Lung (tissue), 12 donors: ENCODE measurements around the gene NCOR2. TPM values are rescaled to one million over a fixed set of nuclear protein-coding genes. Genes with fewer than 3 reads are reported as not detected.

Source experiments
- ATAC-seq: fragments of 200-7000 bp; cut with Tn5 transposase; one replicate; pipeline ENCODE4 v1.9.1; 2020; ENCODE audit warnings: moderate number of reproducible peaks; ENCODE audit not compliant: insufficient read depth, low FRiP score
- DNase-seq, 3 donors: peaks; one replicate each; pipeline ENCODE4 v3.0.0-alpha.2; 2013 to 2017
- H3K27ac ChIP-seq, 2 donors: one replicate each; pipeline ENCODE4 v1.5.1; 2013; ENCODE audit warnings: mild to moderate bottlenecking in 2 of 2, moderate library complexity in 2 of 2, control low read depth in 1 of 2, inconsistent platforms in 1 of 2, low read depth in 1 of 2, low read length in 1 of 2
- H3K27me3 ChIP-seq, 3 donors: one replicate each; pipeline ENCODE4 v1.5.1; 2013; ENCODE audit warnings: low read length in 2 of 3; ENCODE audit not compliant: control insufficient read depth in 3 of 3, insufficient read depth in 3 of 3
- H3K36me3 ChIP-seq, 4 donors: one replicate each; pipeline ENCODE4 v1.5.1; 2013; ENCODE audit warnings: low read length in 4 of 4, mild to moderate bottlenecking in 1 of 4, moderate library complexity in 1 of 4; ENCODE audit not compliant: control insufficient read depth in 4 of 4, insufficient read depth in 4 of 4
- H3K4me1 ChIP-seq, 5 donors: one replicate each; pipeline ENCODE4 v1.5.1; 2013; ENCODE audit warnings: low read length in 5 of 5, mild to moderate bottlenecking in 2 of 5, moderate library complexity in 1 of 5; ENCODE audit not compliant: control insufficient read depth in 5 of 5, insufficient read depth in 5 of 5
- H3K4me3 ChIP-seq: one replicate; pipeline ENCODE4 v1.5.1; 2013; ENCODE audit warnings: mild to moderate bottlenecking, control low read depth, moderate library complexity
- H3K9ac ChIP-seq, 2 donors: one replicate each; pipeline ENCODE4 v1.5.1; 2013; ENCODE audit warnings: low read length in 2 of 2, control low read depth in 1 of 2; ENCODE audit not compliant: insufficient read depth in 1 of 2
- H3K9me3 ChIP-seq, 4 donors: one replicate each; pipeline ENCODE4 v1.5.1; 2013; ENCODE audit warnings: low read length in 3 of 4, mild to moderate bottlenecking in 1 of 4, moderate library complexity in 1 of 4; ENCODE audit not compliant: control insufficient read depth in 4 of 4, insufficient read depth in 3 of 4
- CTCF ChIP-seq: IDR thresholded peaks from 2 replicates; pipeline ENCODE4 v1.5.1; 2012; ENCODE audit warnings: mild to moderate bottlenecking; ENCODE audit errors: control extremely low read depth, extremely low read depth
- WGBS, 2 donors: extraction: QIAGEN DNeasy Blood & Tissue Kit; methylation state at CpG; one replicate each; pipeline ENCODE4 v1.1.7; 2013; 5-methylcytosine and 5-hydroxymethylcytosine counted together
- polyA plus RNA-seq, 2 donors: library from polyadenylated mRNA; stranded (reverse); fragments of 200-250 nt; gene quantifications; one replicate each; pipeline ENCODE4 v1.2.1, GENCODE V29; 2013
- total RNA-seq, 2 donors: library from RNA; depleted of rRNA in 1 of 2; stranded (reverse); fragments of >200 nt in 1 of 2; gene quantifications; one replicate each; pipeline ENCODE4 v1.2.1, GENCODE V29; 2014 to 2021
- donor health status: control.
- donor health status: control.
- donor health status: Bipolar disorder and iron deficiency.
- donor health status: healthy.
- donor health status: DM: yes; HTN: yes; CAD: no.

NCOR2 gene
- total and polyA plus RNA-seq, 4 donors = 81.4 to 361 (median 132) TPM

GRCh38 chr12:124579921-124580517 is 12.6 kb upstream of the NCOR2 start:
- TF ChIP-seq CTCF = no peak
- Histone ChIP-seq H3K27ac (no peak overlapping the region), H3K9me3 (no peaks in the 10 kb centered on the region), H3K27me3 (no peaks in the 10 kb centered on the region), H3K36me3 (no peaks in the 10 kb centered on the region), H3K9ac (no peak overlapping the region), H3K4me1 (peaks cover 0 to 10% (median 7%) of the 10 kb centered on the region in 5 donors), H3K4me3 (no peak overlapping the region)
- DNase-seq (no peak), ATAC-seq (no peak)
- 93 to 97% methylated on average over 5 of the region's 5 CpGs for WGBS, 2 donors

- no peak overlapping the region for H3K27ac ChIP-seq
- no peaks in the 10 kb centered on the region for H3K36me3 ChIP-seq
- no peak for ATAC-seq
- H3K9ac ChIP-seq = no peak overlapping the region
- H3K4me3 ChIP-seq = no peak overlapping the region
- H3K27me3 ChIP-seq = no peaks in the 10 kb centered on the region
- no peak for TF ChIP-seq CTCF
- no peaks in the 10 kb centered on the region for H3K9me3 ChIP-seq
- DNase-seq = no peak
- peaks cover 0 to 15% (median 8%) of the 10 kb centered on the region in 5 donors for H3K4me1 ChIP-seq
- WGBS, 2 donors = 87 to 96% methylated on average over 3 of the region's 3 CpGs
These were observed 11.4 kb upstream of the NCOR2 start for GRCh38 chr12:124578854-124579253.

- Histone ChIP-seq H3K36me3 (no peaks in the 10 kb centered on the region), H3K9me3 (no peaks in the 10 kb centered on the region), H3K27me3 (no peaks in the 10 kb centered on the region), H3K4me1 (peaks cover 0 to 19% (median 8%) of the 10 kb centered on the region in 5 donors), H3K27ac (no peak overlapping the region), H3K9ac (no peak overlapping the region), H3K4me3 (no peak overlapping the region)
- no peak for TF ChIP-seq CTCF
- DNase-seq (no peak), ATAC-seq (no peak)
- 92 to 96% methylated on average over 8 of the region's 8 CpGs for WGBS, 2 donors
These were observed 11.0 kb upstream of the NCOR2 start for GRCh38 chr12:124578445-124578844.

- no peak overlapping the region for H3K27ac ChIP-seq
- no peaks in the 10 kb centered on the region for H3K9me3 ChIP-seq
- H3K9ac ChIP-seq = no peak overlapping the region
- 86 to 89% methylated on average over 10 to 13 of the region's 13 CpGs for WGBS, 2 donors
- peaks cover 0 to 21% (median 8%) of the 10 kb centered on the region in 5 donors for H3K4me1 ChIP-seq
- H3K4me3 ChIP-seq = no peak overlapping the region
- TF ChIP-seq CTCF = no peak
- no peak for DNase-seq
- no peak for ATAC-seq
- H3K36me3 ChIP-seq = no peaks in the 10 kb centered on the region
- no peaks in the 10 kb centered on the region for H3K27me3 ChIP-seq
These were observed 10.6 kb upstream of the NCOR2 start for GRCh38 chr12:124577986-124578385.
